Left ventricle myocardium superior (tissue), 1 donor: ENCODE data around the gene MGAT5. TPM values are rescaled to one million over a fixed set of nuclear protein-coding genes. Genes with fewer than 3 reads are reported as not detected.

Experiments used
- ATAC-seq: fragments of 200-7000 bp; cut with Tn5 transposase; one replicate; pipeline ENCODE4 v1.9.1; 2020; ENCODE audit warnings: mild to moderate bottlenecking, moderate library complexity
- DNase-seq: peaks from one replicate; pipeline ENCODE4 v3.0.0-alpha.2; 2020
- intact Hi-C: fragments of 100-400 bp; cut with micrococcal nuclease; formaldehyde crosslinking; loops from one replicate; pipeline ENCODE4 v1.11.0; 2022
- long read RNA-seq: library from polyadenylated mRNA; unstranded; transcript quantifications from one replicate; pipeline ENCODE4 v2.0.0, GENCODE V29; 2021
- total RNA-seq: library from RNA; stranded (reverse); fragmentation: NEBNext Ultra II Directional; extraction: Animal tissue kit (Norgen Biotek cat#: 25700); gene quantifications from one replicate; pipeline ENCODE4 v1.2.1, GENCODE V29; 2021
- donor health status: DM: no; HTN: yes; CAD: no; lungs with severe emphysema.

Gene MGAT5, protein sequence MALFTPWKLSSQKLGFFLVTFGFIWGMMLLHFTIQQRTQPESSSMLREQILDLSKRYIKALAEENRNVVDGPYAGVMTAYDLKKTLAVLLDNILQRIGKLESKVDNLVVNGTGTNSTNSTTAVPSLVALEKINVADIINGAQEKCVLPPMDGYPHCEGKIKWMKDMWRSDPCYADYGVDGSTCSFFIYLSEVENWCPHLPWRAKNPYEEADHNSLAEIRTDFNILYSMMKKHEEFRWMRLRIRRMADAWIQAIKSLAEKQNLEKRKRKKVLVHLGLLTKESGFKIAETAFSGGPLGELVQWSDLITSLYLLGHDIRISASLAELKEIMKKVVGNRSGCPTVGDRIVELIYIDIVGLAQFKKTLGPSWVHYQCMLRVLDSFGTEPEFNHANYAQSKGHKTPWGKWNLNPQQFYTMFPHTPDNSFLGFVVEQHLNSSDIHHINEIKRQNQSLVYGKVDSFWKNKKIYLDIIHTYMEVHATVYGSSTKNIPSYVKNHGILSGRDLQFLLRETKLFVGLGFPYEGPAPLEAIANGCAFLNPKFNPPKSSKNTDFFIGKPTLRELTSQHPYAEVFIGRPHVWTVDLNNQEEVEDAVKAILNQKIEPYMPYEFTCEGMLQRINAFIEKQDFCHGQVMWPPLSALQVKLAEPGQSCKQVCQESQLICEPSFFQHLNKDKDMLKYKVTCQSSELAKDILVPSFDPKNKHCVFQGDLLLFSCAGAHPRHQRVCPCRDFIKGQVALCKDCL
- total RNA-seq, result 98.1 TPM
- long read RNA-seq, partial matches to known transcripts, result 2 of 68 reads
- long read RNA-seq, other reads (novel, unspliced or antisense), result 66 of 68 reads

- ATAC-seq (peak; percentile 19), DNase-seq (no peak)
- intact Hi-C loops, result no loop called here
Observed at GRCh38 chr2:134253804-134254203, at the start of gene MGAT5. MGAT5 (plus strand) TSS chr2:134254072; CDS start chr2:134254404, 332 bp downstream.

- intact Hi-C loops, result loop anchor here (5.0 kb wide), 1 partner anchor 88 kb away; no protein-coding TSS in a partner anchor
- DNase-seq, result no peak
- no peak for ATAC-seq
Observed at GRCh38 chr2:134205087-134205486, 48.8 kb upstream of the MGAT5 start.

DNA sequence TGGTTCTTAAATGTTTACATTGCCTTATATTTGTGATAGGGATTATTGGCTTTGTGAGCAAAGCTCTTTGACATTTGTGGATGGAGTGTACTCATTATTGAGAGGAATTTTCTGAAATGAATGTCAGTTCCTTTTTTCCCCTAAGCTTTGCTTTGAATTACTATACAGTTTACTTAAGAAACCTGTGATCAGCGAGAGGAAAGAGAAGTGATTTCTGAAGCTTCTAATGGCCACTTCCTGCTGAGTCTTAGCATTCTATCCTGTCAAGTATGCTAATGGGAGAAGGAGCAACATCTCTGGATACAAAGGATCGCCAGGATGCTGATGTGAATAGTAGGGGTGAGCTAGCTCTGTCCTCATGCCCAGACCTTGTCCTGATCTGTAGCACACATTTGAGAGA lies 47.8 kb upstream of the MGAT5 start:
- ATAC-seq (no peak), DNase-seq (no peak)
- intact Hi-C loops, result loop anchor here (5.0 kb wide), 1 partner anchor 89 kb away; no protein-coding TSS in a partner anchor

DNA sequence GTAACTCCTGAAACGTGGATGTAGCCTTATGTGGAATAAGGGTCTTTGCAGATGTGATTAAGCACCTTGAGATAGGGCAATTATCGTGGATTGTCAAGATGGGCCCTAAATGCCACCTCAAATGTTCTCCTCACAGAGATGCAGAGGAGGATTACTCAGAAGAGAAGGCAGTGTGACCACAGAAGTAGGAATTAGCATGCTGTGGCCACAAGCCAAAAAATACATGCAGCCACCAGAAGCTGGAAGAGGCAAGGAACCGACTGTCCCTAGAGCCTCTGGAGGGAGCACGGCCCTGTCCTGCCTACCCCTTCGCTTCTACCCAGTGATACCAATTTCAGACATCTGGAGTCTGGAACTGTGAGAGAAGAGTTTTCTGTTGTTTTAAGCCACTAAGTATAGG lies 47.3 kb upstream of the MGAT5 start:
- intact Hi-C loops, result loop anchor here (5.0 kb wide), 1 partner anchor 89 kb away; no protein-coding TSS in a partner anchor
- DNase-seq, result peak; percentile 57
- ATAC-seq, result peak; percentile 84

DNA sequence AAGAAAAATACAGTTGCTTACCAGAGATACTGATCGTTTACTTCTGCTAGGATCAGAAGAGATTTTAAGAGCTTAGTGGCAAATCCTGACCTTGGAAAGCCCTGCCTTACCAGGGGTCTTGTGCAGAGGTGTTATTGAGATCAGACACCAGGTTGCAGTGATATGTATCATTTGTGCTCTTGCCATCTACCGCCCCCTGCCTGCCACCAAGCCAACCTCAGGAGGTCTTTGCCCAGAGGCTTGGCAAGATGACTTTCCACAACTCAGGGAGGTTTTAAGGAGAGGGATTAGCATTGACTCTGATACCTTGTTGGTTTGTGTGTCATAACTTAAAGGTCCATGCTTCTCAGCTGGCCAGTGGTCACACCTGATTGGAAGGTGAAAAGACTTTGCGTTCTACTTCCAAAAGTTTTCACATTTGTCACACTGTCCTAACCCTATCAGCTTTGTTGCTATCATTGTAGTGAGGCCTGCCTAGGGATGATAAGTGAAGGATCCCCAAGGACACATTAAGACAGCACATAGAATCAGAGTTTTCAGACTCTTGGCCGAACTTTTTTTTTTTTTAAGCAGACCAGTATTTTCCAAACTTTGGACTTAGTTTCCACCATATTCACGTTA lies 46.2 kb upstream of the MGAT5 start:
- DNase-seq (peak; percentile 64), ATAC-seq (peak; percentile 68)
- intact Hi-C loops, result loop anchor here (5.0 kb wide), 1 partner anchor 90 kb away; no protein-coding TSS in a partner anchor

- no peak for DNase-seq
- peak; percentile 34 for ATAC-seq
- intact Hi-C loops, result loop anchor here (5.0 kb wide), 1 partner anchor 92 kb away; no protein-coding TSS in a partner anchor
Observed at GRCh38 chr2:134208825-134209224, 45.0 kb upstream of the MGAT5 start.

GRCh38 chr2:134212746-134213145 lies 41.1 kb upstream of the MGAT5 start:
- intact Hi-C loops, result no loop called here
- DNase-seq (no peak), ATAC-seq (peak; percentile 16)

DNA sequence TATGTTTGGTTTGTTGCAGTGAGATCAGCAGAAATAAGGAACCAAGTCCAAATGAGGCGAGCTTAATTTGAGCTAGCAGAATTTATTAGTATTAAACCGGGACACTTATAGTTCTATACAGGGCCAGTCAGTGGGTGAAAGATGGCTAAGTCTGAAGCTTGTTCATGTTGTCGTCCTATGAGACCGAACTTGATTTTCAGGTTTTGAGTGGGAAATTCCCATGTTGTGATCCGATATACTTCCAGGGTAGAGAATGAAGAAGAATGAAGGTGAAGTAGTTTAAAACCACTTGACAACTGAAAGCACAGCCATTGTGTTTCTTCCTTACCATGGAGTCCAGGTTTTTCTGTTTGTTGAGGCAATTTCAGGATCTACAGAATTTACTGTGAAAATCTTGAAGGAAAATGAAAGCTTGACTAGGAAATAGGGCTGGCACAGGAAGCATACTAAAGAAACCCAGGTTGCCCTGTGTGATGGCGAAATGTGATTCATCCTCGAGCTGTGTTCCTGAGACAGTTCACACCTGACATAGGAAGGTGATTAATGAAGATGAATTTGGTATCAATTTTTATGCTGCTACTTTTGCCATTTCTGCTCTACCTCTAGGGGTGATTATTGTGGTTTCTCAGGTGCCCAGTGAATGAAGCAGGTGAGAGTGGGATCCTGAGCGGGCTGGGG lies 37.6 kb upstream of the MGAT5 start:
- intact Hi-C loops, result no loop called here
- no peak for ATAC-seq
- DNase-seq, result no peak

DNA sequence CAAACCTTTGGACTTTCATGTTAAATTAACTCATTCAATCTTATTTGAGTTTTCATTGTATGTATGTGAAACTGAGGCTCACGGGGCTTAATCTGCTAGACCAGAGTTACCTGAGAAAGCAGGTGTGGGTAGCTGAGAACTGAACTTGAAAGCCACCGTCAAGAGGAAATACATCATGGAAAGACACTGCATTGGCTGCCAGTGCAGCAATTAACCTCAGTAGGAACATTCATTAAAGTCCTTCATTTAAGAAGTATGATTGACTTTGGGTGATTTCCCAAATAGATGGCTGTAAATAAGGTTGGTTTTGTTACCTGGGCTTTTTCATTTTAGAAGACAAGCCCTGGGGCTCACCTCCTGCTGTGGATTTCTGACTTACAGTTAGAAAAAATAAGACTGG lies 36.5 kb upstream of the MGAT5 start:
- DNase-seq, result no peak
- intact Hi-C loops, result no loop called here
- no peak for ATAC-seq

DNA sequence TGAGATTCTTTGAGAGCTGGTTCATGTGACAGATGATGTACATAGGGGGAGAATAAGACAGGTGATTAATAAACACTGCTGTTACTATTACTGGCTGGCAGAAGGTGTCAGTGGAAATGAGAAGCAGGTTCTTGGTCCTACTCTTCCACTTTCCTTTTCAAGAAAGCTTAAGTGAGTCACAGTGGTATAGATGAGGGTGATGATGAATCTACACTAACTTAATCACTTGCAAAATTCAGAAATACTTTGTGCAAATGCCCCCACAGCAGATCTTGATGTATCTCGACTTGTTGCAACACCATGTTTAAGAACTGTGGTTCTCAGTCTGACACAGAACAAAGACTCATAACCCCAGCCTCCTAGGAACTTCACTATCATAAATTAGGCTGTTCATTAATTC lies 35.9 kb upstream of the MGAT5 start:
- ATAC-seq (no peak), DNase-seq (no peak)
- intact Hi-C loops, result no loop called here

GRCh38 chr2:134218414-134218813 lies 35.5 kb upstream of the MGAT5 start:
- ATAC-seq, result no peak
- intact Hi-C loops, result no loop called here
- no peak for DNase-seq

DNA sequence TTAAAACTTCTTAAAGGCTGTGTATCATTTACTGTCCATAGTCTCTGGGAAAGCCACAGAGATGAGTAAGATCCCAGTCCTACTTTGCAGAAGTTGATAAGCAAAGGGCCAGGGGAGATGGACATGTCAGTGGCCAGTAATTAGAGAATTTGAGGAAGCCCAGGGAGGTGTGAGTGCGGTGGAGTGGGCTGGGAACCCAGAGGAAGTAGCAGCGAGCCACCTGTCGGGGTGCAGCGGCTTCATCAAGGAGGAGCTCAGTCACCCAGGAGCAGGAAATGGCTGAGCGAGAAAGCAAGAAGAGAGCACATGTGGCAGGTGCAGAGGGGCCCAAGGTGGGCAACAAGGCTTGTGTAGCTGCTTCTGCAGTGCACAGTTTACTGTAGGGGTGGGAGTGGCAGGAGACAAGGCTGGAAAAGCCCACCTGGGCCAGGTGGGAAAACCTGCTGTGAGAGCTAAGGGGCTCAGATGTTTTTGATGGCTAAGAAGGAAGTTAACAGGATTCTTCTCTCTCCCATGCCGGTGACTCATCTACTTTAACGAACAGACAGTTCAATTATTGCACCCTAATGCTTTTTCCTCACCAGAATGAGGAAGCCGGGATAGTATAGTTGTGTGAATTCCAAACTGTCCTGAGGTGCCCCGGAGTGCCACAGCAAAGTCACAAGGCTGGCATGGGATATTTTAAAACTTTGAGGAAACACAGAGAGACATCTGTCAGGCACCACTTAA lies 34.8 kb upstream of the MGAT5 start:
- ATAC-seq (peak; percentile 91), DNase-seq (peak; percentile 35)

DNA sequence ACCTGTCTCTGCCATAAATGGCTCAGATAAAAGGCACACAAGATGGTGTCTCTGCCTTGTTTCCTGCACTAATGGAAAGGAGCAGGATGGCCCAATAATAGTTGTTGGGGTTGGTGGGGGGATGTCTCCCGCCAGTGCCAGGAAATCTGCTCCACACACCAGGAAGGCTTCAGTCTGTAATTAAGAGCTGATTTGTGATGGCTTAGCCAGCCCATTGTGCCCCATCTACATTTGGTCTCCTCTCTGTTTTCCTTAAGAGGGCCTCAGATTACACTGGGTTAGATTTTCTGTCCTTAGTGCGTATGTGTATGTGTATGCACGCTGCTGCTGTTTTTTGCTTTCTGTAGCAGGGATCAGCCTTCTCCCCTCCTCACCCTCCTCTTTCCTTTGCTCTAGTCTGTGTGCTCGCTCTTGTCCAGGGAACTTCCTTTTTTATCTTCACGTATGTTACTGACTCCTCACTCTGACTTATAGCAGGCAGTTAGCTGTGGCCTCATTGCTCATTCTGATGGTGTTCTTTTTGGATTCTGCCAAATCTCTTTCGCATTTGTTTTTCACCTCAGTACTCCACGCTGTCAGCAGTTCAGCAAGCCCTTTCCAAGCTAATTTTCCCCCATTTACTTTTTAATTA lies 33.4 kb upstream of the MGAT5 start:
- intact Hi-C loops, result no loop called here
- DNase-seq (no peak), ATAC-seq (peak; percentile 50)

More for the DNA sequence above, 34.8 kb upstream of the MGAT5 start:
- intact Hi-C loops, result no loop called here

GRCh38 chr2:134224005-134224404 lies 29.9 kb upstream of the MGAT5 start:
- intact Hi-C loops, result no loop called here
- ATAC-seq (no peak), DNase-seq (no peak)

GRCh38 chr2:134225173-134225572 lies 28.7 kb upstream of the MGAT5 start:
- no peak for DNase-seq
- no peak for ATAC-seq
- intact Hi-C loops, result no loop called here

GRCh38 chr2:134225841-134226240 lies 28.0 kb upstream of the MGAT5 start:
- intact Hi-C loops, result no loop called here
- ATAC-seq (no peak), DNase-seq (no peak)

DNA sequence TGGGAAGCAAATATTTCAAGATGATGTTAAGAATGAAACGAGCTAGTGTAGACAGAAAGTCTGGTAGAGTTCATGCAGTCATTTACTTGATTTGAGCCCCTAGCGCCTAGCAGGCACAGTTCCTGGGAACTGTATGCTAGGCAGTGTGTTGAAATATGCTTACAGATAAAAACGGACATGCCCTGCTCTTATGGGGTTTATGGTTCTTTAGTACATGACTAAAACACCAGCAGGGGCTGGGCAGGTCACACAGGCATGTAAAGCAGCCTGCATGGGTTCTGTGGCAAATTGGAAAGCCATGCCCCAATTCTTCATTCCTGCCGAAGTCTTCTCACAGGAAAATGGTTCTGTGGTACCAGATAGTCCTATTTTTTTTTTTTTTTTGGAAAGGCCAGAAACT lies 27.3 kb upstream of the MGAT5 start:
- peak; percentile 34 for ATAC-seq

DNA sequence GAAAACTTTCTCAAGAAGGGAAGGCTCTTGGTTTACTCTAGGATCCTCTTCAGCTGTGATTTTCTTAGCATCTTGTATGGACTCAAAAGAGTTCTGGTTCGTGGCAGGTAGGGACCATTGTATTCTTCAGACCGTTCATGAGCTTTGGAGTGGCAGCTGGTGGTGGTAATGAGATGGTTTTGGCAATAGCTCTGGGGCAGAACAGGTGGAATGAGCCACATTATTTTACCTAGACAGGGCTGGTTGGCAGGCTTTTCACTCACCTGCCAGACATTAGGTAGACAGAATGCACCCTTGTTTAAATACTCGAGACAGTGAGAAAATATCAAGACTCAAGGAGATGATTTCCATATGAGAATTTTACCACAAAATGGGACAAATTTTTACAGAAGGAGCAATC lies 26.2 kb upstream of the MGAT5 start:
- DNase-seq (no peak), ATAC-seq (no peak)
- intact Hi-C loops, result no loop called here

More for the DNA sequence above, 27.3 kb upstream of the MGAT5 start:
- no peak for DNase-seq
- intact Hi-C loops, result no loop called here
